Osteoblast (primary cell): Measurements from ENCODE around the gene DGKE. TPM values are rescaled to one million over a fixed set of nuclear protein-coding genes. Genes with fewer than 3 reads are reported as not detected.

Source experiments
- DNase-seq: peaks from one replicate; pipeline ENCODE4 v3.0.0; 2011; ENCODE audit warnings: low spot score, mixed read lengths; ENCODE audit not compliant: insufficient read length; ENCODE audit errors: missing footprints
- H2AFZ ChIP-seq: 2 replicates; pipeline ENCODE4 v1.6.0; 2011; ENCODE audit warnings: mild to moderate bottlenecking, low read length
- H3K27ac ChIP-seq: 2 replicates; pipeline ENCODE4 v1.5.1; 2011; ENCODE audit warnings: mild to moderate bottlenecking, low read depth, low read length, moderate library complexity
- H3K27me3 ChIP-seq: 2 replicates; pipeline ENCODE4 v1.6.0; 2012; ENCODE audit warnings: mild to moderate bottlenecking, control low read depth, inconsistent platforms, low read length, moderate library complexity; ENCODE audit not compliant: insufficient read depth
- H3K36me3 ChIP-seq: 2 replicates; pipeline ENCODE4 v1.5.1; 2011; ENCODE audit warnings: mild to moderate bottlenecking, low read length, control low read depth, moderate library complexity; ENCODE audit not compliant: insufficient read depth
- H3K4me1 ChIP-seq: 2 replicates; pipeline ENCODE4 v1.5.1; 2011; ENCODE audit warnings: mild to moderate bottlenecking, low read length, control low read depth, moderate library complexity; ENCODE audit not compliant: insufficient read depth
- H3K4me2 ChIP-seq: 2 replicates; pipeline ENCODE4 v1.6.0; 2011; ENCODE audit warnings: mild to moderate bottlenecking, low read length; ENCODE audit not compliant: insufficient read depth
- H3K4me3 ChIP-seq: fragments of 200-600 bp; sonication (generic); 3 replicates; pipeline ENCODE4 v1.5.1; 2012; ENCODE audit warnings: mild to moderate bottlenecking, low read length, inconsistent platforms; ENCODE audit not compliant: insufficient read depth
- H3K79me2 ChIP-seq: 2 replicates; pipeline ENCODE4 v1.6.0; 2012; ENCODE audit warnings: mild to moderate bottlenecking, low read length, control low read depth, inconsistent platforms; ENCODE audit not compliant: insufficient read depth
- H3K9me3 ChIP-seq: 2 replicates; pipeline ENCODE4 v1.5.1; 2011; ENCODE audit warnings: low read depth, low read length, control low read depth
- H4K20me1 ChIP-seq: 2 replicates; pipeline ENCODE4 v1.6.0; 2012; ENCODE audit warnings: mild to moderate bottlenecking, low read length, control low read depth; ENCODE audit not compliant: insufficient read depth
- CTCF ChIP-seq: IDR thresholded peaks from 2 replicates; pipeline ENCODE4 v1.5.1; 2011; ENCODE audit warnings: mild to moderate bottlenecking, low read depth, low read length, moderate library complexity; ENCODE audit errors: extremely low read depth
- total RNA-seq: library from RNA; depleted of rRNA; stranded (reverse); fragments of >200 nt; gene quantifications from 2 replicates; pipeline ENCODE4 v1.2.3, GENCODE V29; 2012

The DGKE gene
- total RNA-seq, 1 donor, result 6.2 TPM

GRCh38 chr17:56792267-56792666 is 41.7 kb upstream of the DGKE start:
- H3K4me1 ChIP-seq, result peaks cover 6% of the 10 kb centered on the region
- H2AFZ ChIP-seq, result no peak overlapping the region
- H3K4me3 ChIP-seq, result no peak overlapping the region
- TF ChIP-seq CTCF, result no peak
- H4K20me1 ChIP-seq, result no peaks in the 10 kb centered on the region
- no peak overlapping the region for H3K4me2 ChIP-seq
- H3K27me3 ChIP-seq, result no peaks in the 10 kb centered on the region
- no peaks in the 10 kb centered on the region for H3K9me3 ChIP-seq
- no peak overlapping the region for H3K27ac ChIP-seq
- no peaks in the 10 kb centered on the region for H3K79me2 ChIP-seq
- H3K36me3 ChIP-seq, result no peaks in the 10 kb centered on the region
- no peak for DNase-seq

- H3K9me3 ChIP-seq, result no peaks in the 10 kb centered on the region
- no peaks in the 10 kb centered on the region for H4K20me1 ChIP-seq
- no peaks in the 10 kb centered on the region for H3K27me3 ChIP-seq
- no peak for TF ChIP-seq CTCF
- no peak overlapping the region for H3K27ac ChIP-seq
- no peak overlapping the region for H3K4me3 ChIP-seq
- no peak for DNase-seq
- no peaks in the 10 kb centered on the region for H3K79me2 ChIP-seq
- H3K36me3 ChIP-seq, result no peaks in the 10 kb centered on the region
- H2AFZ ChIP-seq, result no peak overlapping the region
- no peaks in the 10 kb centered on the region for H3K4me1 ChIP-seq
- no peak overlapping the region for H3K4me2 ChIP-seq
Measured at GRCh38 chr17:56793531-56793930, 40.4 kb upstream of the DGKE start.

GRCh38 chr17:56793957-56794356 is 40.0 kb upstream of the DGKE start:
- no peak overlapping the region for H2AFZ ChIP-seq
- H3K4me1 ChIP-seq, result no peaks in the 10 kb centered on the region
- no peak overlapping the region for H3K4me2 ChIP-seq
- H3K79me2 ChIP-seq, result no peaks in the 10 kb centered on the region
- H3K4me3 ChIP-seq, result no peak overlapping the region
- DNase-seq, result no peak
- no peaks in the 10 kb centered on the region for H3K27me3 ChIP-seq
- no peaks in the 10 kb centered on the region for H3K9me3 ChIP-seq
- H3K36me3 ChIP-seq, result no peaks in the 10 kb centered on the region
- TF ChIP-seq CTCF, result no peak
- H4K20me1 ChIP-seq, result no peaks in the 10 kb centered on the region
- no peak overlapping the region for H3K27ac ChIP-seq

GRCh38 chr17:56795221-56795865 is 38.6 kb upstream of the DGKE start:
- no peak for DNase-seq
- no peak overlapping the region for H3K27ac ChIP-seq
- no peak overlapping the region for H2AFZ ChIP-seq
- no peak overlapping the region for H3K4me2 ChIP-seq
- H3K9me3 ChIP-seq, result no peaks in the 10 kb centered on the region
- no peaks in the 10 kb centered on the region for H3K27me3 ChIP-seq
- H3K4me1 ChIP-seq, result no peaks in the 10 kb centered on the region
- H4K20me1 ChIP-seq, result no peaks in the 10 kb centered on the region
- no peak for TF ChIP-seq CTCF
- H3K79me2 ChIP-seq, result no peaks in the 10 kb centered on the region
- H3K36me3 ChIP-seq, result no peaks in the 10 kb centered on the region
- H3K4me3 ChIP-seq, result no peak overlapping the region
